H1 (cell line): ENCODE results near the gene EML1.

Experiments used
- BRCA1 ChIP-seq: IDR thresholded peaks from 2 replicates; pipeline ENCODE4 v1.6.1; 2012; ENCODE audit warnings: low read depth, low read length, improper control_type of control experiment
- CREB1 ChIP-seq: IDR thresholded peaks from 2 replicates; pipeline ENCODE4 v1.6.1; 2012; ENCODE audit warnings: inconsistent platforms
- GABPA ChIP-seq: IDR thresholded peaks from 2 replicates; pipeline ENCODE4 v1.6.1; 2011; ENCODE audit warnings: mild to moderate bottlenecking, low read length, moderate library complexity, borderline replicate concordance; ENCODE audit not compliant: insufficient read depth
- JUND ChIP-seq: IDR thresholded peaks from 2 replicates; pipeline ENCODE4 v1.6.1; 2011; ENCODE audit warnings: mild to moderate bottlenecking, improper control_type of control experiment, low read length
- POLR2AphosphoS5 ChIP-seq: IDR thresholded peaks from 2 replicates; pipeline ENCODE4 v1.6.1; 2011; ENCODE audit warnings: low read depth, low read length
- TF ChIP-seq, protein P1 (sequence below), 3 experiments: IDR thresholded peaks; 1 replicate in 2 of 3; 2 replicates in 1 of 3; pipeline versions ENCODE4 v1.5.1 to v1.6.1; 2011; ENCODE audit warnings: low read length in 3 of 3, mild to moderate bottlenecking in 3 of 3, inconsistent platforms in 2 of 3, low read depth in 1 of 3, moderate library complexity in 1 of 3; ENCODE audit not compliant: insufficient read depth in 1 of 3; ENCODE audit errors: control extremely low read depth in 1 of 3
- TF ChIP-seq, protein P2 (sequence below): fragments of 300-600 bp; sonication (generic); IDR thresholded peaks from 2 replicates; pipeline ENCODE4 v1.7.1; 2012; ENCODE audit warnings: low read length, moderate library complexity, mild to moderate bottlenecking, inconsistent platforms; ENCODE audit not compliant: insufficient replicate concordance

DNA sequence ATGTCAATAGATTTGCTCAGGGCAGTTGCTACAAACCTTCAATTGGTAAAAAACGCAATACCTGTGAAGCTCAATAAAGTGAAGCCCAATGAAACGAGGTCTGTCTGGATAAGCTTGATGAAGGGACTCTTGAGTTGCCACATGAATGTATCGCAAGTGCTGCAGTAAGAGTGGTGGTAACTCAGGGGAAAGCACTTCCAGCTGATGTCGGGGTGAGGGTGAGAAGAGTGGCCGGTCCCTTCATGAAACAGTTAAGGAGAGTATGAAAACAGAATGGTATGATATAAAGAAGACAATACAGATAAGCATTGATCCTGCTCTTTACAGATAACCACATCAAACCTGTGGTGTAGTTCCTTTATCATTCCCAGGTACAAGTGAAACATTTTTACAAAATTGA is 188.6 kb downstream of the EML1 start:
- TF ChIP-seq, protein P1, sequence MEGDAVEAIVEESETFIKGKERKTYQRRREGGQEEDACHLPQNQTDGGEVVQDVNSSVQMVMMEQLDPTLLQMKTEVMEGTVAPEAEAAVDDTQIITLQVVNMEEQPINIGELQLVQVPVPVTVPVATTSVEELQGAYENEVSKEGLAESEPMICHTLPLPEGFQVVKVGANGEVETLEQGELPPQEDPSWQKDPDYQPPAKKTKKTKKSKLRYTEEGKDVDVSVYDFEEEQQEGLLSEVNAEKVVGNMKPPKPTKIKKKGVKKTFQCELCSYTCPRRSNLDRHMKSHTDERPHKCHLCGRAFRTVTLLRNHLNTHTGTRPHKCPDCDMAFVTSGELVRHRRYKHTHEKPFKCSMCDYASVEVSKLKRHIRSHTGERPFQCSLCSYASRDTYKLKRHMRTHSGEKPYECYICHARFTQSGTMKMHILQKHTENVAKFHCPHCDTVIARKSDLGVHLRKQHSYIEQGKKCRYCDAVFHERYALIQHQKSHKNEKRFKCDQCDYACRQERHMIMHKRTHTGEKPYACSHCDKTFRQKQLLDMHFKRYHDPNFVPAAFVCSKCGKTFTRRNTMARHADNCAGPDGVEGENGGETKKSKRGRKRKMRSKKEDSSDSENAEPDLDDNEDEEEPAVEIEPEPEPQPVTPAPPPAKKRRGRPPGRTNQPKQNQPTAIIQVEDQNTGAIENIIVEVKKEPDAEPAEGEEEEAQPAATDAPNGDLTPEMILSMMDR (IDR thresholded peaks at IDR 0.05; ENCODE audit: control extremely low read depth in 1 of 3, insufficient read depth in 1 of 3, low read depth in 1 of 3, low read length in 3 of 3) = no peak
- TF ChIP-seq, protein P2, sequence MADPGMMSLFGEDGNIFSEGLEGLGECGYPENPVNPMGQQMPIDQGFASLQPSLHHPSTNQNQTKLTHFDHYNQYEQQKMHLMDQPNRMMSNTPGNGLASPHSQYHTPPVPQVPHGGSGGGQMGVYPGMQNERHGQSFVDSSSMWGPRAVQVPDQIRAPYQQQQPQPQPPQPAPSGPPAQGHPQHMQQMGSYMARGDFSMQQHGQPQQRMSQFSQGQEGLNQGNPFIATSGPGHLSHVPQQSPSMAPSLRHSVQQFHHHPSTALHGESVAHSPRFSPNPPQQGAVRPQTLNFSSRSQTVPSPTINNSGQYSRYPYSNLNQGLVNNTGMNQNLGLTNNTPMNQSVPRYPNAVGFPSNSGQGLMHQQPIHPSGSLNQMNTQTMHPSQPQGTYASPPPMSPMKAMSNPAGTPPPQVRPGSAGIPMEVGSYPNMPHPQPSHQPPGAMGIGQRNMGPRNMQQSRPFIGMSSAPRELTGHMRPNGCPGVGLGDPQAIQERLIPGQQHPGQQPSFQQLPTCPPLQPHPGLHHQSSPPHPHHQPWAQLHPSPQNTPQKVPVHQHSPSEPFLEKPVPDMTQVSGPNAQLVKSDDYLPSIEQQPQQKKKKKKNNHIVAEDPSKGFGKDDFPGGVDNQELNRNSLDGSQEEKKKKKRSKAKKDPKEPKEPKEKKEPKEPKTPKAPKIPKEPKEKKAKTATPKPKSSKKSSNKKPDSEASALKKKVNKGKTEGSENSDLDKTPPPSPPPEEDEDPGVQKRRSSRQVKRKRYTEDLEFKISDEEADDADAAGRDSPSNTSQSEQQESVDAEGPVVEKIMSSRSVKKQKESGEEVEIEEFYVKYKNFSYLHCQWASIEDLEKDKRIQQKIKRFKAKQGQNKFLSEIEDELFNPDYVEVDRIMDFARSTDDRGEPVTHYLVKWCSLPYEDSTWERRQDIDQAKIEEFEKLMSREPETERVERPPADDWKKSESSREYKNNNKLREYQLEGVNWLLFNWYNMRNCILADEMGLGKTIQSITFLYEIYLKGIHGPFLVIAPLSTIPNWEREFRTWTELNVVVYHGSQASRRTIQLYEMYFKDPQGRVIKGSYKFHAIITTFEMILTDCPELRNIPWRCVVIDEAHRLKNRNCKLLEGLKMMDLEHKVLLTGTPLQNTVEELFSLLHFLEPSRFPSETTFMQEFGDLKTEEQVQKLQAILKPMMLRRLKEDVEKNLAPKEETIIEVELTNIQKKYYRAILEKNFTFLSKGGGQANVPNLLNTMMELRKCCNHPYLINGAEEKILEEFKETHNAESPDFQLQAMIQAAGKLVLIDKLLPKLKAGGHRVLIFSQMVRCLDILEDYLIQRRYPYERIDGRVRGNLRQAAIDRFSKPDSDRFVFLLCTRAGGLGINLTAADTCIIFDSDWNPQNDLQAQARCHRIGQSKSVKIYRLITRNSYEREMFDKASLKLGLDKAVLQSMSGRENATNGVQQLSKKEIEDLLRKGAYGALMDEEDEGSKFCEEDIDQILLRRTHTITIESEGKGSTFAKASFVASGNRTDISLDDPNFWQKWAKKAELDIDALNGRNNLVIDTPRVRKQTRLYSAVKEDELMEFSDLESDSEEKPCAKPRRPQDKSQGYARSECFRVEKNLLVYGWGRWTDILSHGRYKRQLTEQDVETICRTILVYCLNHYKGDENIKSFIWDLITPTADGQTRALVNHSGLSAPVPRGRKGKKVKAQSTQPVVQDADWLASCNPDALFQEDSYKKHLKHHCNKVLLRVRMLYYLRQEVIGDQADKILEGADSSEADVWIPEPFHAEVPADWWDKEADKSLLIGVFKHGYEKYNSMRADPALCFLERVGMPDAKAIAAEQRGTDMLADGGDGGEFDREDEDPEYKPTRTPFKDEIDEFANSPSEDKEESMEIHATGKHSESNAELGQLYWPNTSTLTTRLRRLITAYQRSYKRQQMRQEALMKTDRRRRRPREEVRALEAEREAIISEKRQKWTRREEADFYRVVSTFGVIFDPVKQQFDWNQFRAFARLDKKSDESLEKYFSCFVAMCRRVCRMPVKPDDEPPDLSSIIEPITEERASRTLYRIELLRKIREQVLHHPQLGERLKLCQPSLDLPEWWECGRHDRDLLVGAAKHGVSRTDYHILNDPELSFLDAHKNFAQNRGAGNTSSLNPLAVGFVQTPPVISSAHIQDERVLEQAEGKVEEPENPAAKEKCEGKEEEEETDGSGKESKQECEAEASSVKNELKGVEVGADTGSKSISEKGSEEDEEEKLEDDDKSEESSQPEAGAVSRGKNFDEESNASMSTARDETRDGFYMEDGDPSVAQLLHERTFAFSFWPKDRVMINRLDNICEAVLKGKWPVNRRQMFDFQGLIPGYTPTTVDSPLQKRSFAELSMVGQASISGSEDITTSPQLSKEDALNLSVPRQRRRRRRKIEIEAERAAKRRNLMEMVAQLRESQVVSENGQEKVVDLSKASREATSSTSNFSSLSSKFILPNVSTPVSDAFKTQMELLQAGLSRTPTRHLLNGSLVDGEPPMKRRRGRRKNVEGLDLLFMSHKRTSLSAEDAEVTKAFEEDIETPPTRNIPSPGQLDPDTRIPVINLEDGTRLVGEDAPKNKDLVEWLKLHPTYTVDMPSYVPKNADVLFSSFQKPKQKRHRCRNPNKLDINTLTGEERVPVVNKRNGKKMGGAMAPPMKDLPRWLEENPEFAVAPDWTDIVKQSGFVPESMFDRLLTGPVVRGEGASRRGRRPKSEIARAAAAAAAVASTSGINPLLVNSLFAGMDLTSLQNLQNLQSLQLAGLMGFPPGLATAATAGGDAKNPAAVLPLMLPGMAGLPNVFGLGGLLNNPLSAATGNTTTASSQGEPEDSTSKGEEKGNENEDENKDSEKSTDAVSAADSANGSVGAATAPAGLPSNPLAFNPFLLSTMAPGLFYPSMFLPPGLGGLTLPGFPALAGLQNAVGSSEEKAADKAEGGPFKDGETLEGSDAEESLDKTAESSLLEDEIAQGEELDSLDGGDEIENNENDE = no peak
- TF ChIP-seq BRCA1 (no peak), CREB1 (no peak), JUND (no peak), GABPA (no peak), POLR2AphosphoS5 (no peak)
